ENCODE data around the gene RGS9.

GRCh38 chr17:65155622-65156021 is 18.5 kb downstream of the RGS9 start:
- no peak for TF ChIP-seq CTCF (IDR thresholded peaks at IDR 0.05)
- TF ChIP-seq POLR2A (IDR thresholded peaks at IDR 0.05): no peak

All from body of pancreas (tissue), 4 donors.